Islet of Langerhans (tissue), 1 donor: ENCODE results near the gene MYO15A.

Experiments
- FAIRE-seq: peaks from one replicate; lab custom pipeline; 2011; peaks lifted over from hg19 to GRCh38; lab: Jason Lieb, UNC

Gene MYO15A

GRCh38 chr17:18218756-18219415 is 110.3 kb downstream of the MYO15A start:
- no peak for FAIRE-seq

DNA sequence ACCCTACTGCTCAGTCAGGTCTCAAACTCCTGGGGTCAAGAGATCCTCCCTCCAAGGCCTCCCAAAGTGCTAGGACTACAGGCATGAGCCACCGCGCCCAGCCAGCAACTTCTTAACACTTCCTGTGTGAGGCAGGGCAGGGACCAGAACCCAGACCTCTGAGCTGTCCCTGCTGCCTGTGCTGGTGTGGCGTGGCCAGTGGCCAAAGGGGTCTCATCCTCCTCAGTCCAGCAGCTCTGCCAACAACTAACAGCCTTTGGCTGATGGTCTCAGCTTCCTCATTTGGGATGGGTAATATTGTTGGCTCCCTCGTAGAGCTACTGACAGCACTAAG is 115.5 kb downstream of the MYO15A start:
- no peak for FAIRE-seq

- FAIRE-seq = no peak
Measured at GRCh38 chr17:18224387-18225120, 116.0 kb downstream of the MYO15A start.

DNA sequence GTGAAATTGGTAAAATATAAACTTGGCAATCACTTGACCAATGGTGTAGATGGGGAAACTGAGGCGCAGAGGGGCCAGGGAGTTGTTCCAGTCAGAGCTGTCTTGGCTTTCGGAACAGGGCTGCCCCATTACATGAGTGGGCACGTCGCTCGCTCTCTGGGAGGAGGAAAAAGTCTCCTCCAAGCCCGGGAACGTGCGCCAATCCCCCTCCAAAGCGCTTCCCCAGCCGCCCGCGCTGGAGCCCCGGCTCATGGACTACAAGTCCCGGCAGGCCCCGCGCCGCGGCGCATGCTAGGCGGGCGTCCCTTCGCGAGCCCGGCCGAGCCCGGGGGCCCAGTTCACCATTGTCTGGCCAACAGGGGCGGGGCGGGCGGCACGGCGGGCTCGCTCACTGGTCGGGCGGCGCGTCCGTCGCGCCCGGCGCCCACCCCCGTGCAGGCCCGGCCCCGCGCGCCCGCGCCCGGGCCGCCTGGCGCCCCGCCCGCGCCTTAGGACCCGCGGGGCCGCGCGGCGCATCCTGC is 116.6 kb downstream of the MYO15A start, which contains the start of gene LLGL1:
LLGL1 (plus strand) TSS at position 515 of the 521 bp plus-strand sequence. CDS start 48 bp downstream, outside the sequence.
- no peak for FAIRE-seq

DNA sequence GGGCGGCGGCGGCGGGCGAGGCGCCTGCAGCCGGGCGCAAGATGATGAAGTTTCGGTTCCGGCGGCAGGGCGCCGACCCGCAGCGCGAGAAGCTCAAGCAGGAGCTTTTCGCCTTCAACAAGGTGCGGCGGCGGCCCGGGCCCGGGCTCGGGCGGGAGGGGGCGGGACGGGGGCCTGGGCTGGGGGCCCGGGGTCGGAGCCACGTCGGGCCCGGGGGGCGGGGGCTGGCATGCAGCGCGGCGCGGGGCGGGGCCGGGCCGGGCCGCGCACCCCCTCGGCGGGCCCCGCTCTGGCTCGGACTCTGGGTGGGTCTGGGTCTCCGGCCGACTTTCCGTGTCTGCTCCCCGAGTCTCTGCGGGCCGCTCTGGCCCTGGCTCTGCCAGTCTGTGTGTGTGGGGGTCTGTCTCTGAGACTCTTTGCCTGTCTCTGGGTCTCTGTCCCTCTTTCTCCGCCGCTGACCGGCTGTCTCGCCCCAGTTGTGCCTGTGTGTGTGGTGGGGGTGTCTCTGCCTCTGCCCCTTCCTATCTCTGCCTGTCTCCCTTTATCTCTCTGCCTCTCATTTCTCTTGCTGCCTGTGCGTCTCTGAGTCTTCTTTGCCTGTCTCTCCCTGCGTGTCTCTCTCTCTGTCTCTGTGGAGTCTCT is 117.2 kb downstream of the MYO15A start:
- no peak for FAIRE-seq

DNA sequence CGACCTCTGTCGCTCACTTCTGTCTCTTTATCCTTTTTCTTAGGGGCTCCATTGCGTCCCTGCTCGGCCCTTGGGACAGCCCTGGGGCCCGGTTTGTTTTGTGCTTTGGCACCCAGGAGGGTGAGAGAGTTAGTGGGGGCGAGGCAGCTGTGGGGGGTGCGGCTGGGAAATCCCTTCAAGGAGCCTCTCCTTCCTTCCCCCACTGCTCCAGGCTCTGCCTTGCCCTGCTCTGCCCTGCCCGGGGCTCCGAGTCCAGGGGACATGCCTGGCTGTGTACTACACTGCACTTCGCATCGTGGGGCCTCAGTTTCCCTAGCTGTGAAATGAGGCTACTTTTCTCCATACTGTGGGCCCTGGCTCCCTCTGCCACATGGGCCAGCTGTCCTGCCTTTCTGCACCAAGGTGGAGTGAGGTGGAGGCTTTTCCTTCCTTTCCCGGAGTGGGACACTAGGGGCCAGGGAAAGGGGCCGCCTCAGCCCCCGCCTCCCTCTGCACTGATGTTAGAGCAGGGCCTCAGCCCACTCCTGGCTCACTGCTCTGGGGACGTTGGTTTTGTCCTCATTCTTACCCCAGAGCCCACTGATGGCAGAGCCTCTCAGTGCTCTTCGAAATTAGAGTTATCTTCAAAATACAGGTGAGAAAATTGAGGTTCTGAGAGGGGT is 117.9 kb downstream of the MYO15A start:
- FAIRE-seq = no peak

- FAIRE-seq = no peak
Measured at GRCh38 chr17:18227635-18228034, 119.1 kb downstream of the MYO15A start.

DNA sequence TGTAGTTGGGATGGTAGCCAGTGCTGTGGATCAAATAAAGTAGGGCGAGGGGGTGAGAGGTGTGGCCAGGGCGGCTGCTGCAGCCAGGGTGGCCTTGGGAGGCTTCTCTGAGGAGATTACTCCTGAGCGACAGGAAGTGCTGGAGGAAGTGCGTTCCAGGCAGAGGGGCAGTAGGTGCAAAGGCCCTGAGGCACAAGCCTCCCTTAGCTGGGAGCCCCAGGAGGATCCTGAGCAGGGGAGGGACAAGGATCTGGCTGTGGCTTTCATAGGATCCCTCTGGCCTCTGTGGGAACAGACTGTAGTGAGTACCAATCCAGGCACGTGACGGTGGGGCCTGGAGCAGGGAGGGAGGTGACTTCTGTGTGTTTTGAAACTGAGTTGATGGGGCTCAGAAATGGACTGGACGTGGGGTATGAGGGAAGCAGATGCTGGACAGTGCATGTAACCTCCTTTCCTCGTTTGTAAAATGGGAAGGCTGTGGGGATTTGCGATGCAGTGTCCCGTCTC is 119.7 kb downstream of the MYO15A start:
- FAIRE-seq = no peak

GRCh38 chr17:18229254-18229653 is 120.7 kb downstream of the MYO15A start:
- FAIRE-seq = no peak
